HepG2 (cell line): ENCODE results near the gene GPS2. TPM values are rescaled to one million over a fixed set of nuclear protein-coding genes. Genes with fewer than 3 reads are reported as not detected.

Experiments used
- ASH2L ChIP-seq: fragments of 300-600, 200-600 bp; sonication (generic); IDR thresholded peaks from 2 replicates; pipeline ENCODE4 v1.7.0; 2017; ENCODE audit warnings: low read depth, mild to moderate bottlenecking, moderate library complexity, mixed read lengths, low read length; ENCODE audit not compliant: insufficient read length
- CCDC6 ChIP-seq: sonication (generic); formaldehyde crosslinking; IDR thresholded peaks from 2 replicates; pipeline ENCODE4 v1.8.1; 2022; ENCODE audit warnings: mild to moderate bottlenecking, missing genetic modification reagents, moderate library complexity
- CEBPG ChIP-seq: IDR thresholded peaks from 2 replicates; pipeline ENCODE4 v1.6.1; 2016
- GATA4 ChIP-seq: sonication (generic); IDR thresholded peaks from 2 replicates; pipeline ENCODE4 v1.6.1; 2016; ENCODE audit warnings: antibody characterized with exemption, low read depth, borderline replicate concordance
- HOXA3 ChIP-seq: sonication (generic); formaldehyde crosslinking; IDR thresholded peaks from 2 replicates; pipeline ENCODE4 v1.5.0; 2020; ENCODE audit warnings: missing genetic modification reagents
- KDM5B ChIP-seq: sonication (generic); formaldehyde crosslinking; IDR thresholded peaks from 2 replicates; pipeline ENCODE4 v1.4.0; 2020; ENCODE audit warnings: missing genetic modification reagents, mild to moderate bottlenecking, borderline replicate concordance
- MAX ChIP-seq: IDR thresholded peaks from 2 replicates; pipeline ENCODE4 v1.6.1; 2012; ENCODE audit warnings: inconsistent platforms
- PATZ1 ChIP-seq: sonication (generic); formaldehyde crosslinking; IDR thresholded peaks from 2 replicates; pipeline ENCODE4 v1.4.0; 2020; ENCODE audit warnings: missing genetic modification reagents
- PHF8 ChIP-seq: sonication (generic); formaldehyde crosslinking; IDR thresholded peaks from 2 replicates; pipeline ENCODE4 v1.5.0; 2020; ENCODE audit warnings: missing genetic modification reagents
- REPIN1 ChIP-seq: sonication (generic); formaldehyde crosslinking; IDR thresholded peaks from 2 replicates; pipeline ENCODE4 v1.8.0; 2022; ENCODE audit warnings: missing genetic modification reagents, low read depth, mild to moderate bottlenecking, borderline replicate concordance
- RXRB ChIP-seq: IDR thresholded peaks from 2 replicates; pipeline ENCODE4 v1.6.1; 2016; ENCODE audit warnings: borderline replicate concordance, missing genetic modification reagents, missing compliant biosample characterization
- SRSF9 ChIP-seq: fragments of 200-400 bp; formaldehyde crosslinking; IDR thresholded peaks from 2 replicates; pipeline ENCODE4 v1.6.1; 2018; ENCODE audit warnings: borderline replicate concordance, mild to moderate bottlenecking, low read depth, low read length; ENCODE audit not compliant: insufficient read depth, poor library complexity, severe bottlenecking
- THAP11 ChIP-seq: IDR thresholded peaks from 2 replicates; pipeline ENCODE4 v1.6.1; 2016; ENCODE audit warnings: missing biosample characterization, missing genetic modification reagents
- ZBTB10 ChIP-seq: sonication (generic); formaldehyde crosslinking; IDR thresholded peaks from 2 replicates; pipeline ENCODE4 v1.4.0; 2020; ENCODE audit warnings: missing genetic modification reagents, borderline replicate concordance
- ZNF10 ChIP-seq: sonication (generic); formaldehyde crosslinking; IDR thresholded peaks from 2 replicates; pipeline ENCODE4 v1.4.0; 2020; ENCODE audit warnings: mild to moderate bottlenecking, low read depth, missing genetic modification reagents, borderline replicate concordance
- ZNF256 ChIP-seq: sonication (generic); formaldehyde crosslinking; conservative IDR thresholded peaks from 2 replicates; pipeline ENCODE4 v1.4.0; 2020; ENCODE audit warnings: missing genetic modification reagents
- ZNF614 ChIP-seq: IDR thresholded peaks from 2 replicates; pipeline ENCODE4 v1.6.1; 2018; ENCODE audit warnings: missing biosample characterization, missing genetic modification reagents, inconsistent platforms, borderline replicate concordance
- ZNF7 ChIP-seq: IDR thresholded peaks from 2 replicates; pipeline ENCODE4 v1.6.1; 2016; ENCODE audit warnings: missing biosample characterization, missing genetic modification reagents
- ZNF780A ChIP-seq: sonication (generic); formaldehyde crosslinking; IDR thresholded peaks from 2 replicates; pipeline ENCODE4 v1.8.0; 2022; ENCODE audit warnings: mild to moderate bottlenecking, missing genetic modification reagents, moderate library complexity
- ZSCAN31 ChIP-seq: sonication (generic); formaldehyde crosslinking; IDR thresholded peaks from 2 replicates; pipeline ENCODE4 v1.5.0; 2020; ENCODE audit warnings: low read depth, mild to moderate bottlenecking, missing genetic modification reagents
- polyA plus RNA-seq, 8 experiments: library from polyadenylated mRNA; depleted of rRNA in 3 of 8; stranded (reverse) in 7 of 8; unstranded in 1 of 8; fragments of >200 nt; fragmentation: Illumina TruSeq in 4 of 8; extraction: Trizol in 4 of 8; gene quantifications; 2 replicates each; pipeline versions ENCODE4 v1.2.1 to v1.2.3, GENCODE V29; 2011 to 2016; ENCODE audit warnings: low read depth in 4 of 8, missing spikeins in 1 of 8, mixed read lengths in 1 of 8; ENCODE audit not compliant: insufficient read depth in 1 of 8
- total RNA-seq, 5 experiments: library from RNA; depleted of rRNA; stranded (reverse); fragments of >200 nt; fragmentation: Illumina TruSeq; extraction: Trizol; gene quantifications; 2 replicates each; pipeline ENCODE4 v1.2.3, GENCODE V29; 2016; ENCODE audit warnings: low read depth in 1 of 5
- TF ChIP-seq, protein P1 (sequence below): sonication (generic); formaldehyde crosslinking; conservative IDR thresholded peaks from 2 replicates; pipeline ENCODE4 v1.5.0; 2020; ENCODE audit warnings: missing genetic modification reagents
- TF ChIP-seq, protein P2 (sequence below): sonication (generic); formaldehyde crosslinking; IDR thresholded peaks from 2 replicates; pipeline ENCODE4 v1.4.0; 2020; ENCODE audit warnings: mild to moderate bottlenecking, missing genetic modification reagents

The GPS2 gene
- total and polyA plus RNA-seq, 2 of the 13 experiments (the other 11 are each of a cell fraction or from before 2014, with no cell fraction given) = 58.0 to 59.4 TPM

GRCh38 chr17:7296189-7296861 lies 18.8 kb downstream of the GPS2 start (continued):
- TF ChIP-seq ZNF614 = peak; percentile 68; the same call in 1 of the 2 replicates
- no peak for TF ChIP-seq ZNF10 (CRISPR knock-in tag)
- TF ChIP-seq GATA4 = no peak
- TF ChIP-seq ZNF780A (CRISPR knock-in tag) = no peak
- TF ChIP-seq REPIN1 (CRISPR knock-in tag) = peak; percentile 26; the same call in 1 of the 2 replicates
- no peak for TF ChIP-seq PHF8
- peak; percentile 81 for TF ChIP-seq THAP11
- no peak for TF ChIP-seq ZNF256
- TF ChIP-seq, protein P1, sequence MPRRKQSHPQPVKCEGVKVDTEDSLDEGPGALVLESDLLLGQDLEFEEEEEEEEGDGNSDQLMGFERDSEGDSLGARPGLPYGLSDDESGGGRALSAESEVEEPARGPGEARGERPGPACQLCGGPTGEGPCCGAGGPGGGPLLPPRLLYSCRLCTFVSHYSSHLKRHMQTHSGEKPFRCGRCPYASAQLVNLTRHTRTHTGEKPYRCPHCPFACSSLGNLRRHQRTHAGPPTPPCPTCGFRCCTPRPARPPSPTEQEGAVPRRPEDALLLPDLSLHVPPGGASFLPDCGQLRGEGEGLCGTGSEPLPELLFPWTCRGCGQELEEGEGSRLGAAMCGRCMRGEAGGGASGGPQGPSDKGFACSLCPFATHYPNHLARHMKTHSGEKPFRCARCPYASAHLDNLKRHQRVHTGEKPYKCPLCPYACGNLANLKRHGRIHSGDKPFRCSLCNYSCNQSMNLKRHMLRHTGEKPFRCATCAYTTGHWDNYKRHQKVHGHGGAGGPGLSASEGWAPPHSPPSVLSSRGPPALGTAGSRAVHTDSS = no peak
- no peak for TF ChIP-seq ASH2L
- TF ChIP-seq ZNF7 = no peak
- TF ChIP-seq CEBPG (CRISPR knock-in tag) = no peak
- peak; percentile 96 for TF ChIP-seq MAX
- 0 out of 2 replicates have a peak, but pooled peaks have one; percentile 28 for TF ChIP-seq ZBTB10 (CRISPR knock-in tag)
- TF ChIP-seq, protein P2, sequence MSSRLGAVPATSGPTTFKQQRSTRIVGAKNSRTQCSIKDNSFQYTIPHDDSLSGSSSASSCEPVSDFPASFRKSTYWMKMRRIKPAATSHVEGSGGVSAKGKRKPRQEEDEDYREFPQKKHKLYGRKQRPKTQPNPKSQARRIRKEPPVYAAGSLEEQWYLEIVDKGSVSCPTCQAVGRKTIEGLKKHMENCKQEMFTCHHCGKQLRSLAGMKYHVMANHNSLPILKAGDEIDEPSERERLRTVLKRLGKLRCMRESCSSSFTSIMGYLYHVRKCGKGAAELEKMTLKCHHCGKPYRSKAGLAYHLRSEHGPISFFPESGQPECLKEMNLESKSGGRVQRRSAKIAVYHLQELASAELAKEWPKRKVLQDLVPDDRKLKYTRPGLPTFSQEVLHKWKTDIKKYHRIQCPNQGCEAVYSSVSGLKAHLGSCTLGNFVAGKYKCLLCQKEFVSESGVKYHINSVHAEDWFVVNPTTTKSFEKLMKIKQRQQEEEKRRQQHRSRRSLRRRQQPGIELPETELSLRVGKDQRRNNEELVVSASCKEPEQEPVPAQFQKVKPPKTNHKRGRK (CRISPR knock-in tag) = no peak
- TF ChIP-seq HOXA3 (CRISPR knock-in tag) = peak; percentile 77
- peak; percentile 76 for TF ChIP-seq CCDC6
- TF ChIP-seq PATZ1 (CRISPR knock-in tag) = peak; percentile 53; the same call in 1 of the 2 replicates
- TF ChIP-seq KDM5B (CRISPR knock-in tag) = peak; percentile 63; the same call in 1 of the 2 replicates
- TF ChIP-seq ZSCAN31 (CRISPR knock-in tag) = no peak
- no peak for TF ChIP-seq SRSF9
- peak; percentile 47; the same call in 1 of the 2 replicates for TF ChIP-seq RXRB (CRISPR knock-in tag)
